HL-60 (cell line): ENCODE measurements around the gene SLC25A26.

ENCODE experiments used
- DNase-seq, 2 experiments: peaks; one replicate each; pipeline ENCODE4 v3.0.0-alpha.2; 2010 to 2020; ENCODE audit warnings: low read depth in 1 of 2, low spot score in 1 of 2
- H3K27ac ChIP-seq: fragments of 250-450 bp; sonication (Bioruptor Pico); replicated peaks from 2 replicates; pipeline ENCODE4 v1.5.1; 2020; ENCODE audit warnings: mild to moderate bottlenecking, moderate library complexity
- H3K27me3 ChIP-seq: fragments of 250-450 bp; sonication (Bioruptor Pico); 2 replicates; pipeline ENCODE4 v1.5.1; 2021; ENCODE audit warnings: mild to moderate bottlenecking, moderate library complexity; ENCODE audit not compliant: insufficient read depth, poor library complexity, severe bottlenecking
- H3K4me3 ChIP-seq: replicated peaks from 2 replicates; pipeline ENCODE4 v1.5.1; 2011; ENCODE audit warnings: mild to moderate bottlenecking, control low read depth, low read length; ENCODE audit not compliant: insufficient read depth
- GABPA ChIP-seq: IDR thresholded peaks from 2 replicates; pipeline ENCODE4 v1.6.1; 2012; ENCODE audit warnings: low read depth
- POLR2AphosphoS5 ChIP-seq: IDR thresholded peaks from 2 replicates; pipeline ENCODE4 v1.6.1; 2012; ENCODE audit warnings: low read depth
- SPI1 ChIP-seq: IDR thresholded peaks from 2 replicates; pipeline ENCODE4 v1.6.1; 2012; ENCODE audit warnings: low read depth, mild to moderate bottlenecking, borderline replicate concordance
- TF ChIP-seq, protein P1 (sequence below): IDR thresholded peaks from one replicate; pipeline ENCODE4 v1.5.1; 2011; ENCODE audit warnings: low read length, control low read depth, inconsistent platforms; ENCODE audit not compliant: insufficient read depth
- TF ChIP-seq, protein P2 (sequence below): IDR thresholded peaks from 2 replicates; pipeline ENCODE4 v1.6.1; 2012; ENCODE audit warnings: low read depth; ENCODE audit not compliant: insufficient replicate concordance

Gene SLC25A26

DNA sequence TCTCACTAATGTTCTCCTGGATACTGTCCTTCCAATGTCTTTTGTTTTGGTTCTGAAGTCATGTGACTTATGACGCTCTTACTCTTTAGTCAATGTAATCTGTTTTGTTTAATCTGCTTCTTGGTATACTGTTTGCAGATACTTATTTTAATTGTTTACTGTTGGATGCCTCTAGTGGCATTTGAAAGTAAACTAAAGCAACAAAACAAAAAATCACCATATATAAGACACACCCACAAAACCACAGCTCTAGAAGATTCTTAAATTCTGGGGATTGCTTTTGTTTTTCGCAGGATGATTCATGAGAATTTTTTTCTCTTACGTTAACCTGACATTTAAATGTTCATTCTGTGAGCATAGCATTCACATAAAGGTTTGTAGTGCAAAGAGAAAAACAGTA, 16.8 kb downstream of the SLC25A26 start:
- H3K27me3 ChIP-seq, result no peaks in the 10 kb centered on the region
- TF ChIP-seq SPI1, result no peak
- TF ChIP-seq, protein P1, sequence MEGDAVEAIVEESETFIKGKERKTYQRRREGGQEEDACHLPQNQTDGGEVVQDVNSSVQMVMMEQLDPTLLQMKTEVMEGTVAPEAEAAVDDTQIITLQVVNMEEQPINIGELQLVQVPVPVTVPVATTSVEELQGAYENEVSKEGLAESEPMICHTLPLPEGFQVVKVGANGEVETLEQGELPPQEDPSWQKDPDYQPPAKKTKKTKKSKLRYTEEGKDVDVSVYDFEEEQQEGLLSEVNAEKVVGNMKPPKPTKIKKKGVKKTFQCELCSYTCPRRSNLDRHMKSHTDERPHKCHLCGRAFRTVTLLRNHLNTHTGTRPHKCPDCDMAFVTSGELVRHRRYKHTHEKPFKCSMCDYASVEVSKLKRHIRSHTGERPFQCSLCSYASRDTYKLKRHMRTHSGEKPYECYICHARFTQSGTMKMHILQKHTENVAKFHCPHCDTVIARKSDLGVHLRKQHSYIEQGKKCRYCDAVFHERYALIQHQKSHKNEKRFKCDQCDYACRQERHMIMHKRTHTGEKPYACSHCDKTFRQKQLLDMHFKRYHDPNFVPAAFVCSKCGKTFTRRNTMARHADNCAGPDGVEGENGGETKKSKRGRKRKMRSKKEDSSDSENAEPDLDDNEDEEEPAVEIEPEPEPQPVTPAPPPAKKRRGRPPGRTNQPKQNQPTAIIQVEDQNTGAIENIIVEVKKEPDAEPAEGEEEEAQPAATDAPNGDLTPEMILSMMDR, result no peak
- no peak for TF ChIP-seq POLR2AphosphoS5
- no peak for TF ChIP-seq GABPA
- TF ChIP-seq, protein P2, sequence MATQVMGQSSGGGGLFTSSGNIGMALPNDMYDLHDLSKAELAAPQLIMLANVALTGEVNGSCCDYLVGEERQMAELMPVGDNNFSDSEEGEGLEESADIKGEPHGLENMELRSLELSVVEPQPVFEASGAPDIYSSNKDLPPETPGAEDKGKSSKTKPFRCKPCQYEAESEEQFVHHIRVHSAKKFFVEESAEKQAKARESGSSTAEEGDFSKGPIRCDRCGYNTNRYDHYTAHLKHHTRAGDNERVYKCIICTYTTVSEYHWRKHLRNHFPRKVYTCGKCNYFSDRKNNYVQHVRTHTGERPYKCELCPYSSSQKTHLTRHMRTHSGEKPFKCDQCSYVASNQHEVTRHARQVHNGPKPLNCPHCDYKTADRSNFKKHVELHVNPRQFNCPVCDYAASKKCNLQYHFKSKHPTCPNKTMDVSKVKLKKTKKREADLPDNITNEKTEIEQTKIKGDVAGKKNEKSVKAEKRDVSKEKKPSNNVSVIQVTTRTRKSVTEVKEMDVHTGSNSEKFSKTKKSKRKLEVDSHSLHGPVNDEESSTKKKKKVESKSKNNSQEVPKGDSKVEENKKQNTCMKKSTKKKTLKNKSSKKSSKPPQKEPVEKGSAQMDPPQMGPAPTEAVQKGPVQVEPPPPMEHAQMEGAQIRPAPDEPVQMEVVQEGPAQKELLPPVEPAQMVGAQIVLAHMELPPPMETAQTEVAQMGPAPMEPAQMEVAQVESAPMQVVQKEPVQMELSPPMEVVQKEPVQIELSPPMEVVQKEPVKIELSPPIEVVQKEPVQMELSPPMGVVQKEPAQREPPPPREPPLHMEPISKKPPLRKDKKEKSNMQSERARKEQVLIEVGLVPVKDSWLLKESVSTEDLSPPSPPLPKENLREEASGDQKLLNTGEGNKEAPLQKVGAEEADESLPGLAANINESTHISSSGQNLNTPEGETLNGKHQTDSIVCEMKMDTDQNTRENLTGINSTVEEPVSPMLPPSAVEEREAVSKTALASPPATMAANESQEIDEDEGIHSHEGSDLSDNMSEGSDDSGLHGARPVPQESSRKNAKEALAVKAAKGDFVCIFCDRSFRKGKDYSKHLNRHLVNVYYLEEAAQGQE, result no peak
- H3K4me3 ChIP-seq, result no peak overlapping the region
- DNase-seq, result no peak
- no peak overlapping the region for H3K27ac ChIP-seq

DNA sequence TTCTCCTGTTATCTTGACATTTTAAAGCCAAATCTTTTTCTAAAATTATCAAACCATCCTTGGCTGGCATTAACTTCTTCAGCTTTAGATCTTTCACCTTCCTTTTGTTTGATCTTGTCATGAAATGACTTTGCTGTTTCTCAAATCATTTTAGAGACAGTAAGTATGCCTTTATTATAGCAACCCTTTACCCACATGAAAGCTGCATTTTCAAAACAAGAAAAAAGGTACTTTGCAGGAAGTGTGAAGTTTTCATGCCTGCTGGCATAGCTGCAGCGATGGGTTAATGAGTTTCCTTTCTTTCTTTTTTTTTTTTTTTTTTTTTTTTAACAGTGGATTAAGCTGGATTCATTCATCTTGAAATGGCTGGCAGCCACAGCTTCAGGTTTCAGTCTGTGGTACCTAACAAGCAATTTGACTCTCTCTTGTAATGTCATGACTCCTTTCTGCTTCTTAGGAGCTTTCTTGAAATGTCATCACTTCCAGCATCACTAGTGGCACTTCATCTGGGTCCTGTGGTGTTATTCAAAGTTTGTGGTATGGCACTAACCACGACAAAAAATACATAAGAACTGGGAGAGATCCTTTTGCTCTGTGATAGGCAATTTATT, 18.8 kb downstream of the SLC25A26 start:
- no peak for DNase-seq
- no peaks in the 10 kb centered on the region for H3K27me3 ChIP-seq
- H3K4me3 ChIP-seq, result no peak overlapping the region
- no peak for TF ChIP-seq GABPA
- TF ChIP-seq, protein P2, result no peak
- TF ChIP-seq, protein P1, result no peak
- no peak for TF ChIP-seq SPI1
- no peak for TF ChIP-seq POLR2AphosphoS5
- H3K27ac ChIP-seq, result no peak overlapping the region

DNA sequence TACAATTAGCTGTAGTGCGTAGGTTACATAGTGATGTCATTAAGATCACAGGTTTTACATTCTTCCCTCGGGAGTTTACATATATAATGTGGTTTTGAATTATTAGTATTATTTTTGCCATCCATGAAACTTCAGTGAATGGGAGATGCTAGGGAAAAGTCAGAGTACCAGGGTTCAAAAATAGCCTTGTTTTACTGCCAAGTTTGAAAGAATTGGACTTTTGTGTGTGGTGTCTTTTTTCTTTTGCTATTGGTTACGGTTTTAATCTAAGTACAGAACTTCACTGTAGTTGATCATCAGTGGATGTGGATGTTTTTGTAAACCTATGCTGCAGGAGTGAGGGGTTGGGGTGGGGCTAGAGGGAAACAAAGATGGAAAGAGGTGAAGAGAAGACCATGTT, 20.7 kb downstream of the SLC25A26 start:
- no peaks in the 10 kb centered on the region for H3K27me3 ChIP-seq
- H3K4me3 ChIP-seq, result no peak overlapping the region
- no peak for DNase-seq
- H3K27ac ChIP-seq, result no peak overlapping the region
- TF ChIP-seq POLR2AphosphoS5 (no peak), GABPA (no peak), SPI1 (no peak)
- TF ChIP-seq, protein P2, result no peak
- TF ChIP-seq, protein P1, result no peak
